ENCODE measurements around the gene MEGF9.

- TF ChIP-seq CTCF (IDR thresholded peaks at IDR 0.05; ENCODE audit: insufficient read depth, low read length, poor library complexity, severe bottlenecking): no peak
- no peak for TF ChIP-seq EZH2phosphoT487 (conservative IDR thresholded peaks at IDR 0.05; ENCODE audit: low read length)
These were observed 87.2 kb downstream of the MEGF9 start for GRCh38 chr9:120627073-120627472.

Data from SU-DHL-6 (cell line).